Hindlimb muscle (tissue), 1 donor: ENCODE results near the gene TBX1. TPM values are rescaled to one million over a fixed set of nuclear protein-coding genes. Genes with fewer than 3 reads are reported as not detected.

ENCODE experiments used
- DNase-seq: peaks from one replicate; pipeline ENCODE4 v3.0.0-alpha.2; 2013
- polyA plus RNA-seq: library from polyadenylated mRNA; unstranded; fragments of 120-200 nt; gene quantifications from one replicate; pipeline ENCODE4 v1.2.1, GENCODE V29; 2013; ENCODE audit not compliant: insufficient read length

Gene TBX1
- polyA plus RNA-seq, 1 donor: 17.2 TPM

GRCh38 chr22:19815823-19816290 is 55.3 kb downstream of the TBX1 start:
- no peak for DNase-seq

GRCh38 chr22:19816372-19817119 is 56.0 kb downstream of the TBX1 start:
- no peak for DNase-seq

Other genes with a start within 250 kb of the TBX1 start
- 58.6 TPM for gene CLDN5, start 236.4 kb upstream of the TBX1 start, polyA plus RNA-seq
- 130 TPM for gene SEPTIN5, start 46.3 kb upstream of the TBX1 start, polyA plus RNA-seq
- 22.8 TPM for gene GP1BB, start 37.2 kb upstream of the TBX1 start, polyA plus RNA-seq
- 4.3 TPM for gene GNB1L, start 94.1 kb downstream of the TBX1 start, polyA plus RNA-seq
- 16.7 TPM for gene RTL10, start 94.1 kb downstream of the TBX1 start, polyA plus RNA-seq
- 99.6 TPM for gene COMT, start 181.0 kb downstream of the TBX1 start, polyA plus RNA-seq
- 22.9 TPM for gene TXNRD2, start 181.0 kb downstream of the TBX1 start, polyA plus RNA-seq